Urothelium cell line (cell line): Measurements from ENCODE around the gene TSEN54.
A peak's percentile ranks its signal among the peaks of the same experiment; 100 is the strongest.
"Not testable (repeated sequence)": the region's sequence is repeated elsewhere in the genome, so short reads cannot be mapped to it uniquely, and the experiment has no call there.

Source experiments
- DNase-seq: peaks from one replicate; pipeline ENCODE4 v3.0.0; 2011; ENCODE audit warnings: low spot score, mixed read lengths
- FAIRE-seq: peaks from 2 replicates; lab custom pipeline; 2011; peaks lifted over from hg19 to GRCh38; lab: Jason Lieb, UNC

Gene TSEN54

DNA sequence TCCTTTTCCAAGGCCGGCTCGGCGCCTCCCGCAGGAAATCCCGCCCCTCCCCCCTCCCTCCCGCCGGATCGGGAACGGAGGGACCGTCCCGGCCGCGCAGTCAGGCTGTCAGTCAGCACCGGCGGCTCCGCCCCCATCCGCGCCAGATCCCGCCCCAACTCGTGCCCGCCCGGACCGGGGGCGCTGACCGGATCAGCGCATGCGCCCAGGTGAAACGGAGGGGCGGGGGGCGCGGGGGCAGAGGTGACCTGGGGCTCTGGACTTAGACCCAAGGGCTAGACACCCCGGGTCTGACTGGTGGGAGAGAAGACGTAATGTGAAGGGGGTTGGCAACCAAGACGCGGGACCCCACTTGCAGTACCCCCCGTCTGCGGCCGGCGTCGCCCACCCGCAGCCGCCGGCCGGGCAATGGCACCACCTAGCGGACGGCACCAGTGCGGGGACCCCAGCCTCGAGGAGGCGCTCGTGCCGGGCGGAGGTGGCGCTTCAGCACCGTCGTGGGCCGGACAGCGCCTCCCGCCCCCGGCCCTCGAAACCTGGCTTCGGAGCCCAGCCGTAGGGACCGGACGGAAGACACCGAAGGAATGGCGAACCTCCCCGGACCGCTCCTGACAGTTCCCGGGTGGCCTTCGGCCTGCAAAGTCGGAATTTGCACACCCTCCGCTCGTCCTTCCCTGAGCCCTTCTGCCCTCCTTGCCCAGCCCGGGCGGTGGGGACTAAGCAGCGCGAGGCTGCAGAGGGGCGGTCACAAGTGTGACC, 653 bp upstream of the TSEN54 start, which contains the start of gene CASKIN2:
Gene CASKIN2, minus strand, starts transcription at position 42 of the 759 bp plus-strand sequence. CDS start 1,733 bp downstream, outside the sequence.
- FAIRE-seq (peak; percentile 99), DNase-seq (peak; percentile 100)

DNA sequence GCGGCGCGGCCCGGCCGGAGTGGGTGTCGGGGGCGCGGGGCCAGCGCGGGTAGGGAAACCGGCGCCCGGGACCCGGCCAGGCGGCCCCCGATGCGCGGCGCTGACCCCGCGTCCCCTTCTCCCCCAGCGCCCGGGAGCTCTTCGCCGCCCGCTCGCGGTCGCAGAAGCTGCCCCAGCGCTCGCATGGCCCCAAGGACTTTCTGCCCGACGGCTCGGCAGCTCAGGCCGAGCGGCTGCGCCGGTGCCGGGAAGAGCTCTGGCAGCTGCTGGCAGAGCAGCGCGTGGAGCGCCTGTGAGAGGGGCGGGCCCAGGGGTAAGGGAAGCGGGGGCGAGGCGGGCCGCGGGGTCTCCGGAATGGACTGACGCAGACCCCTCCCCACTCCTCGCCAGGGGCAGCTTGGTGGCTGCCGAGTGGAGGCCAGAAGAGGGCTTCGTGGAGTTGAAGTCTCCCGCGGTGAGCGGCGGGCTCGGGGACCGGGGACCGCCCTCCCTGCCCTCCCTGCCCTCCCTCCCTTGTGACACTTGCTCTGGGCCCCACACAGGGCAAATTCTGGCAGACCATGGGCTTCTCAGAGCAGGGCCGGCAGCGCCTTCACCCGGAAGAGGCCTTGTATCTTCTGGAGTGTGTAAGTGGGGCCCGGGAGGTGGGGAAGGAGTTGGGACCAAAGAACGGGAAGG, 430 bp downstream of the TSEN54 start:
- peak; percentile 35 for DNase-seq
- no peak for FAIRE-seq

DNA sequence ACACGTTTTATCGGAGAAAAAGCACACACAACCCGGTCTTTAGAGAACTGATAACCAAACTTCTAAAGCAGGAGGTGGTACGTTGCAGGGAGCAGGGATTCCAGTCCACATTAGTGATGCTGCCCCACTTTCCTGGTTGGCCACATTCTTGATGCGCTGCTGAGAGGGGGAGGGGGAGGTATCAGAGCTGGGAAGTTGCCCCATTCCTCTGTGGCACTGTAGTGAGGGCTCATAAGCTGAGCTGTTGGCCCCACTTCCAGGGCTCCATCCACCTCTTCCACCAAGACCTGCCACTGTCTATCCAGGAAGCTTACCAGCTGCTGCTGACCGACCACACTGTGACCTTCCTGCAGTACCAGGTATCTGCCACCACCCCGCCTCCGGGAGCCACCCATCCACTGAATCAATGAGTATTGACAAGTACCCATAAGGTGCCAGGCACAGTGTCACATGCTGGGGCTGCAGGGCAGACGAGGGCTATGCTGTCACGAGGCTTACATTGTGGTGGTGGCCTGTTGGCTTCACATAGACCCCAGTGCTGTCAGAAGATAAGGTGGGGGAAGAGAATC, 1.1 kb downstream of the TSEN54 start:
- peak; percentile 58 for DNase-seq
- FAIRE-seq = peak; percentile 77

DNA sequence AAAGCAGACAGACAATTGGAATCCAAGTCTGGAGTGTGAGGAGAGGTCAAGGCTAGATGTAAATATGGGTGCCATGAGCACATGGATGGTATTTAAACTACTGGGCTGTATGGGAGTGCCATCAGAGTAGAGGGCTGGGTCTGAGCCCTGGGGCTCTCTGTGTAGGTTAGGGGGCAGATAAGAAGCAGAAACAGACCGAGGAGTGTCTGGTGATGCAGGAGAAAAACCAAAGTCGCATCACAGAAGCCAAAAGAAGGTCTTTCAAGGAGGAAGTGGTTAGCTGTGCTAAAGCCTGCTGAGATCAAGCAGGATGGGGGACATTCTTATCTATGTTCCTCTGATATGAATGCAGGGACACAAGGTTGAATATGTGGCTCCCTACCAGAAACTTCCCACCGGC, 1.9 kb downstream of the TSEN54 start:
- no peak for FAIRE-seq

DNA sequence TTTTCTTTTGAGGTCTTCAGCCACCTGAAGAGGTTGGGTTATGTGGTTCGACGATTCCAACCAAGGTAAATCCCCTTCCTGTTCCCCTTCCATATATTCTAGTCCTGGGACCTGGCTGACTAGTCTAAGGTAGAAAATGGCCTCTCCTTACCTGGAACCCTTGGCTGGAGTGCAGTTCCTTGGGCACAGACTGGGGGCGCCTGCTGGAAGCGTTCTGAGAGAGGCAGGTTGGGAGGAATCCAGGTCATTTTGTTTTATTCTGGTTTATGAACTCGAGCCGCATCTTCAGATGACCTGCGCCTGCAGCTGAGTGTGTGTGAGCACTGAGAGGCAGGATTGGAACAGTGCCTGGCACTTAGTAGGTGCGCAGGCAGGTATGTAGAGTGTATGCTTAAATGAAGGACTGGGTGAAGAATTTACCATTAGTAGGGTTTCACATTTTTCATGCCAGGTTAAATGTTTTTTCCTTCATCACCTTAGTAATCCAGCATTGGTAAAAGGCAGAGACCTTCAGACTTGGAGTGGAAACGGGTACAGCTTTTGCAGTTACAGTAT, 2.7 kb downstream of the TSEN54 start:
- FAIRE-seq (no peak), DNase-seq (no peak)

More for the DNA sequence above, 1.9 kb downstream of the TSEN54 start:
- DNase-seq = no peak

DNA sequence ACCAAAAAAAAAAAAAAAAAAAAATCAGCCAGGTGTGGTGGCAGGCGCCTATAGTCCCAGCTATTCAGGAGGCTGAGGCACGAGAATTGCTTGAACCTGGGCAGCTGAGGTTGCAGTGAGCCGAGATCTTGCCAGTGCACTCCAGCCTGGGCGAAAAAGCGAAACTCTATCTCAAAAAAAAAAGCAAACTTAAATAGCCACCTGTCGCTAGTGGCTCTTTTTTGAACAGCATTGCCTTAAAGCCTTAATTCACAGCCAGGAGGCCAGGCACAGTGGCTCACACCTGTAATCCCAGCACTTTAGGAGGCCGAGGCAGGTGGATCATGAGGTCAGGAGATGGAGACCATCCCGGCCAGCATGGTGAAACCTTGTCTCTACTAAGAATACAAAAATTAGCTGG, 4.1 kb downstream of the TSEN54 start:
- not testable (repeated sequence) for DNase-seq, FAIRE-seq

DNA sequence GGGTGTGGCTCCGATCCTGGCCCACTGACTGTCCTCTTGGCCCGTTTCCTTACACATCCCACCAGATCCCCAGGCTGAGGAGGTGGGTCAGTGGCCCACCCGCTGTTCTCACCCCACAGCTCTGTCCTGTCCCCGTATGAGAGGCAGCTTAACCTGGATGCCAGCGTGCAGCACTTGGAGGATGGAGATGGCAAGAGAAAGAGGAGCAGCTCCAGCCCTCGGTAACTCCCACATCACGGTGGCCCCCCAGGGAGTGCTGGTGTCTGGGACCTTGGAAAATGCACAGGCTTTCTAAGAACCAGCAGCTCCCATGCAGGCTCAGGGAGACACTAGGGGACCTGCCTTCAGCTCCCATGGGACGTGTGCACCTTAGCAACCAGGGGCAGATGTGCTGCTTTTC, 5.0 kb downstream of the TSEN54 start:
- no peak for FAIRE-seq
- no peak for DNase-seq

DNA sequence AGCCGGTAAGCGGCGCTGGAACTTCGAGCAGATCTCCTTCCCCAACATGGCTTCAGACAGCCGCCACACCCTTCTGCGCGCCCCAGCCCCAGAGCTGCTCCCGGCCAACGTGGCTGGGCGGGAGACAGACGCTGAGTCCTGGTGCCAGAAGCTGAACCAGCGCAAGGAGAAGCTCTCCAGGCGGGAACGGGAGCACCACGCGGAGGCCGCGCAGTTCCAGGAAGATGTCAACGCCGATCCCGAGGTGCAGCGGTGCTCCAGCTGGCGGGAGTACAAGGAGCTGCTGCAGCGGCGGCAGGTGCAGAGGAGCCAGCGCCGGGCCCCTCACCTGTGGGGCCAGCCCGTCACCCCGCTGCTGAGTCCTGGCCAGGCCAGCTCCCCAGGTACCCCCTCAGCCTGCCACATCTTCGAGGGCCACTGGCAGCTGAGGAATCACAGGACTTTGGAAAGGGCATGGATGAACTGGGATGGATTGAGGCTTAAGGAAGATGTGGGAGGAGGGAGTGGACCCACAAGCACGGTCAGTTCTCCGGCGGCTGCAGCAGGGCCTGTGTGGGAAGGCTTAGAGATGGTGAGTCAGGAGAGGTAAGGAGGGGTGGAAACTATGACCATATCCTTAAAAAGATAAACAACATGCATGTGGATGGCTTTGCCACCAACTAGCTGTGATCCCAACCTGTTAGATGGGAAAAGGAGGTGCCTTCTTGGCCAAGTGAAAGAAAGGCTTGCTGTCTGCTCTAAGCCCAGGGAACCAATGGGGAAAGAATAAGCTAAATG, 5.8 kb downstream of the TSEN54 start:
- no peak for FAIRE-seq
- DNase-seq = no peak

DNA sequence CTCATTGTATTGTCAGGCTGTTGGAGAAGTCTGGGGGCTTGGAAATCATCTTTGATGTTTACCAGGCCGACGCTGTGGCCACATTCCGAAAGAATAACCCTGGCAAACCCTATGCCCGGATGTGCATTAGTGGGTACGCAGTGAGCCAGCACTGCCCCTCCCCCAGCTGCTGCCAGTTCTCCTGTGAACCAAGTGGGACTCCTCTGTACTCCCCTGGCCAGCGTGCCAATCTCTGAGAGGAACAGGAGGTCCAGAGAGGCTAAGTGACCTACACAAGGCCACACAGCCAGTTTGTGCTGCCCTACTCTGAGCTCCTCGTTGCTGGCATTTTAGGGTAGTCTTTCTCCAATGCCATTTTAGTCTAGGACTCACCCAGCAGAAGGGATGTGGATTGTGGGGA, 7.3 kb downstream of the TSEN54 start:
- no peak for DNase-seq
- no peak for FAIRE-seq

DNA sequence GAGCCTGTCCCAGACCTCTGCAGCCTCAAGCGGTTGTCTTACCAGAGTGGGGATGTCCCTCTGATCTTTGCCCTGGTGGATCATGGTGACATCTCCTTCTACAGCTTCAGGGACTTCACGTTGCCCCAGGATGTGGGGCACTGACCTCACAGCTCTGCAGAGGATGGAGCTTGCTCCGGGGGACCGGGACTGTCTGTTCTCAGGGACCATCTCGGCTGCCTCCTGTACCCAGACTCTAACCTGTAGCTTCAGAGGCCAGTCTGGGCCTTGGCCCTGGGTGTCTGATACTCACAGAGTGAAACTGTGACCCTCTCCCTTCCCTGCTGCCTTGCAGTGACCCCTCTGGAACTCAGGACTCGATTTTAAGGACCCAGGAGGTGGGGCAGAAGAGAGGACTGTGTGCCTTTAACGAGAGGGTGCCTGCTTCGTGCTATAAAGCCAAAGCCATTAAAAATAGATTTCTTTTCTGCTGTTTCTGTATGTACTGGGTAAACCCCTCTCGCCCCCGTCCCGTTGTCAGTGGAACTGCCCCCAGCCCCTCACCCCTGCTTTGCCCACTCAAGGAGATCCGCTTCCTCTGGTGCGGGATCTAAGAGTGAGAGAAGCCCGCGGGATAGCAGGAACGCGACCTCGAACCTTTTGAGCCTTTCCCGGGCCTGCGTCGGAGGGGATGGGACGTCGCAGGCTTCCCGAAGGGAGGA, 8.1 kb downstream of the TSEN54 start:
- DNase-seq (no peak), FAIRE-seq (no peak)

DNA sequence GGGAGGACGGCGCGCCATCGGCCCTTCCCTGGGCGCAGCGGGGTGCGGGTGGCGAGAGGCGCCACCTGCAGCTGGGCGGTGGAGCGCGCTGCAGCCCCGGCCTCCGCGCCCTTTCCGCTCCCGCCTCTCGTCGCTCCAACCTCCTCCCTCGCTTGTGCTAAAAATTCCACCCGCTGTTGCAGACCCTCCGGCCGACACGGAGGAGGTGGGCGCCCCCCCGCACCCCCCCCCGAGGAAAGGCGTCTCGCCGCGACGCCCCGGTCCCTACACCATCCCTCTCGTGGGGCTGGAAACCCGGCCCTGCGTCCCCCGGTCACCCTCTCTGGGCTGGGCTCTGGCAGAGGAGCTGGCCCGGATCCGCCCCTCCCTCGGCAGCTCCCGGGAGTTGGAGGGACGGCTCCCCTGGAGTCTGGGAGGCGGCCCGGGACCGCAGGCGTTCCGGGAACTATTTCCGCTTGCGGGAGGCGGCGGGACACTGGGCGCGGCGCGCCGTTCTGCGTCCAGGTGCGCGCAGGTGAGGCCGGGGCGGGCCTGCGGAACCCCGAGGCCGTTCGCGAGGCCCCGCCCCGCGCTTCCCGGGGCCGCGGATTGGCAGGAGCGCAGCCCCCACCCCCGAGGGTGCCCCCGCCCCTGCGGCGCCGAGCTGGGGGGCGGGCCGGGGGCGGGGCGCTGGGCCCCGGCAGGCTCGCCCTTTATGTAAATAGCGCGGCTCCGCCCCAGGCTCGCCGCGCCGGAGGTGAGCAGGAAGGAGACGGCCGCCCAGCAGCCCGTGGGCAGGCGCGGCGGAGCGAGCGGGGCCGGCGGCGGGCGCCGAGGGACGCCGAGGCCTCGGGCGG, 8.9 kb downstream of the TSEN54 start, which contains the start of gene LLGL2:
Gene LLGL2, plus strand, starts transcription at position 728 of the 836 bp plus-strand sequence. CDS start 17,730 bp downstream, outside the sequence.
- DNase-seq = no peak
- FAIRE-seq = no peak

DNA sequence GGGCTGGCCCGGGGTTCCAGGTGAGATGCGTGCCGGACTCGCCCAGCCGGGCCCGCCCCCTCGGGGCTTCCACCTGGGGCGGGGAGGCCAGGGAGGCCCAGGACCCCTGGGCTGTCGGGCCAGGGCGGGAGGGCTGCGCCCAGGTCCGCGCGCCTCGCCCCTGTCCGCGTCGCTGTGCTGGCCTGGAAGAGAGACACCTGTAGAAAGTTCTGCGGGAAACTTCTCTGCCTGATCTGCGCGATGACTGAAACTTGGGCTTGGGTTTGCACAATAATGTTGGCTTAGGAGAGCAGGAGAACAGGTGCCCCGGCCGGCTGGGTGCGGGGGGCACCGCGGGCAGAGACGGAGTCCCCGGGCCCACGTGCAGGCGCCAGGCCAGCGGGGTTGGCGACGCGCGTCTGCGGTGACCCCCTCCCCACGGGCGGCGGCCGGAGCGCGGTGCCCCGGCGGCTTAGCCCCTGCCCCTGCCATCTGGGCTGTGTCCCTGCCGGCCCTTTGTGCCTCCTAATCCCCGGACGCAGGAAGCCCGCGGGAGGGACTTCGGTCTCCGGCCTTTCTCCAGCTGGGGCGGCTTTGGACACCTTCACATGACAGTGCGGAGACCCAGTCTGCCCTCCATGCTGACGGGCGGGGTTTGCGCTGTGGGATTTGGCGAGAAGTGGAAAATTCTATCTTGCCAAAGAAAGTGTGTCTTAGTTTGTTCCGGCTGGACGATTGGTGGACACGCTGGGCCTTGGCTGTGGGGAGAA, 9.7 kb downstream of the TSEN54 start:
- FAIRE-seq (no peak), DNase-seq (no peak)

DNA sequence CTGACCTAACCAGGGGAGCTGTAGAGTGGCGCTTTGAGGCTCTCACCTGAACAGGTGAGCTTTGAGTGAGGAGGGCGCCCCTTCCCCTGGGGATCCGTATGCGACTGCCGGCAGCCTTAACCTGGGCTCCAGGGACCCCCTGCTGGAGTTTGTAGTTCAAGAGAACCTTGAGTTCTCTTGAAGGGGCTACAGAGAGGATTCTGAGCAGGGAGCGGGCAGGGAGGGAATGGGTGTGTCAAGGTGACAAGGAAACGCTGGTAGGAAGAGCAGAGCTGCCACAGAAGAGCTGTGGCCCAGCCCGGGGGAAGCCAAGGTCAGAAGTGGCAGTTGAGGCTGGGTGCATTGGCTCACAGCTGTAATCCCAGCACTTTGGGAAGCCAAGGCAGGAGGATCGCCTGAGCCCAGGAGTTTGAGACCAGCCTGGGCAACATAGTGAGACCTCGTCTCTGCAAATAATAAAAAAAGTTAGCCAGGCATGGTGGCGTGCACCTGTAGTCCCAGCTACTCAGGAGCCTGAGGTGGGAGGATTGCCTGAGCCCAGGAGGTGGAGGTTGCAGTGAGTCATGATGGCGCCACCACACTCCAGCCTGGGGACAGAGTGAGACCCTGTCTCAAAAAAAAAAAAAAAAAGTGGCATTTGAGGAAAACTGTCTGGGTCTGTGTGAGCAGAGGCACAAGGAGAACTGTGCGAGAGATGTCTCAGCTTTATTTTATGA, 10.4 kb downstream of the TSEN54 start:
- DNase-seq (no peak), FAIRE-seq (no peak)

DNA sequence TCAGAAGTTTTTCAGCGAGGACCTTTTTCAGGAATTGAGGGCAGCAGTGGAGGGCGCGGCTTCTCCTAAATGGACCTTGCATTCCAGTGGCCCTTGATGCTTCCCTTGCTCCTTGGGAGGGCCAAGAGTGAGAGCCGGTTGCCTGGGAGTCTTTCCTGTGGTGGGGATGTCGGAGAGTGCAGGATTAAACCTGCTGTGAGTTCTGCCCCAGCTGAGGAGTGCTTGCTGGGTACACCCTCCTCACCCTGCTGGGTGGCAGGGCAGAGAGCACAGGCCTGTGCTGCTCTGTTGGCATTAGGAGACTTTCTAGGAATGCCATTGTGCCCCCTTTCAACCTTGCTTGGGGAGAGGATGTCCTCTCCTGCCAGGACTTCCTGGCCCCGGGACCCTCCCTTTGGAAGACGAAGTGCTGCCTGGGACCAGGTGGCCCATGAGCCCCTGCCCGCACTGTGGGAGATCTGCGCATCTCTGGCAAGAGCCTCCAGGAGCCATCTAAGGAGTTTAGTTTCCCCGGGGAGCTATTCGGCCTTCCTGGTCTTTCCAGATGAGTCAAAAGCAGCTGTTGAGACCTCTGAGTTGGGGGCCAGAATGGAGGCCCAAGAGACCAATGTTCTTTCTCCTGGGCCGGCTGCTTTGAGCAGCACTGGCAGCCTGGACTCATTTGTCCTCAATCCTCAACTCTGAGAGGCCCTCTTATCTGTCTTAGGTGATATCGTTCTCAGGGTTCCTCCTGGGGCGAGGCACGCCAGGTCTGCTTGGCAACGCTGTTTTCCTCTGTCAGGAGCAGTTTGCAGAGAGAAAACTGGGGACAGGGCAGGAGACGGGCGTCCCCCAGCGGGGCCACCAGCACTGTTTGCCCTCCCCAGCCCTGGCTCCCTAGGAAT, 14.8 kb downstream of the TSEN54 start:
- FAIRE-seq (peak; percentile 9), DNase-seq (no peak)

DNA sequence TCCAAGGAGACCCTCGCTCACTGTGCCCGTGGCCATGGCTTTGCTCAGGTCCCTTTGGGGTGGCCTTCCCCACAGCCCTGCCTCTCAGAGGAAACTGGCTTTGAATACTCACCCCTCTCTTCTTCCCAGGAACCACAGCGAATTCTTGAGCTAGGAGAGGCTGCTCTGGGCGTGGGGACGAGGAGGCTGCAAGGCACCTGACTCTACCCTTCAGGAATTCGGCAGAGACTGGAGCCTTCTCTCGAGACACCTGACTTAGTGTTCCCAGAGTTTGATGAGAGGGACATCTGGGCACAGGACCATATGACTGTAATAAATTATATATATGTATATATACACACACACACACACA, 15.4 kb downstream of the TSEN54 start:
- DNase-seq (peak; percentile 85), FAIRE-seq (peak; percentile 30)

DNA sequence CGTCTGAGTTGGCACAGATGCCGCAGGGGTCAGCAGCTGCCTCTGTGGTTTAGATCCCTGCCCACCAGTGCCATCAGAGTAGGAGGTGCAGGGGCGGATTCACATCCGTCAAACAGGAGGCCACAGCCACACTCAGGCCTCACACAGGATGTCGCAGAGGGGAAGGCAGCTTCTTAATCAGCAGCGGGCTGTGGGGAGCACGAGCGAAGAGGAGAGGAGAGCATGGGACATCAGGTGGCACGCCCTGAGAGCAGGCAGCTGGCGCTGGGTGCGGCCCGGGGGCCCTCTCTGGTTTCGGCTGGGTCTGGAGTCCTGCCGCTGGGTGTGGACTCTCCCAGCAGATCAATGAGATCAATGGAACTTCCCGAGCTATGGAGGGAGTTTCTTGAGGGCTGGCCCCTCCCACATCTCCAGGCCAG, 18.8 kb downstream of the TSEN54 start:
- no peak for FAIRE-seq
- no peak for DNase-seq

DNA sequence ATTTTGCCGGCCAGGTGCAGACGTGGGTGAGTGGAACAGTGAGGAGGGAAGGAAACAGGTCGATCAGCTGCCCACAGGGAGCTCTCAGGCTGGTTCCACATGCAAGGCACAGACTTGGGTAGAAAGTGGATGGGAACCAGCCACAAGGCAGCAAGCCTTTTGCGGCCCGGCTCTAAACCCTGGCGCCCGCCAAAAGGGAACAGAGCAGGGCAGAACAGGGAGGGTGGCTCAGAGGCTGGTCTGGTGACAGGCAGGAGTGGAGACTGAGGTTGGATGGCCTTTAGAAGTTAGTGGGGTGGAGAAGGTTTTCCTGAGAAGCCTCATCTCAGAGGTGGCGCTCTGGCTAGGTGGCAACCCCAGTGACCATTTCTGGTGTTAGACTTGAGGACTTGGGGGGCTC, 19.5 kb downstream of the TSEN54 start:
- FAIRE-seq = no peak

More for the DNA sequence above, 19.5 kb downstream of the TSEN54 start:
- DNase-seq = no peak
